Pancreas (tissue), 10 donors: ENCODE results near the gene CD247. TPM values are rescaled to one million over a fixed set of nuclear protein-coding genes. Genes with fewer than 3 reads are reported as not detected.

Source experiments
- ATAC-seq, 4 donors: fragments of 200-7000 bp; cut with Tn5 transposase; one replicate each; pipeline versions ENCODE4 v1.8.0 to v1.9.1; 2020; ENCODE audit warnings: mild to moderate bottlenecking in 4 of 4, moderate library complexity in 4 of 4
- DNase-seq, 6 donors: peaks; one replicate each; pipeline ENCODE4 v3.0.0-alpha.2; 2020
- FAIRE-seq: peaks from 2 replicates; lab custom pipeline; 2012; peaks lifted over from hg19 to GRCh38; lab: Jason Lieb, UNC
- H3K27ac ChIP-seq, 4 donors: fragments of 200-600 bp; sonication (generic); 1 replicate in 3 of 4; 2 replicates in 1 of 4; pipeline versions ENCODE4 v1.5.0 to v1.8.0; 2020
- H3K27me3 ChIP-seq, 4 donors: fragments of 200-600 bp; one replicate each; pipeline ENCODE4 v1.8.0; 2021
- H3K36me3 ChIP-seq, 3 donors: fragments of 200-600 bp; sonication (generic) in 1 of 3; one replicate each; pipeline versions ENCODE4 v1.5.0 to v1.8.0; 2020 to 2021
- H3K4me1 ChIP-seq, 3 donors: fragments of 200-600 bp; one replicate each; pipeline ENCODE4 v1.8.0; 2021
- H3K4me3 ChIP-seq, 4 donors: fragments of 200-600 bp; sonication (generic) in 2 of 4; one replicate each; pipeline versions ENCODE4 v1.5.0 to v1.8.0; 2020 to 2021
- H3K9me3 ChIP-seq, 4 donors: fragments of 200-600 bp; one replicate each; pipeline ENCODE4 v1.8.0; 2021
- CTCF ChIP-seq, 4 donors: fragments of 200-600 bp; sonication (generic) in 3 of 4; IDR thresholded peaks; one replicate each; pipeline versions ENCODE4 v1.5.0 to v1.8.0; 2021; ENCODE audit warnings: antibody characterized with exemption in 4 of 4
- WGBS, 2 donors: extraction: QIAGEN DNeasy Blood & Tissue Kit; methylation state at CpG; one replicate each; pipeline ENCODE4 v1.1.7; 2013; 5-methylcytosine and 5-hydroxymethylcytosine counted together
- intact Hi-C, 3 donors: fragments of 100-400 bp; cut with DNase I; formaldehyde crosslinking; loops; one replicate each; pipeline versions ENCODE4 v1.11.1 to v1.14.2; 2022
- polyA plus RNA-seq, 2 donors: library from polyadenylated mRNA; stranded (reverse); fragments of 200-250 nt; gene quantifications; one replicate each; pipeline ENCODE4 v1.2.3, GENCODE V29; 2013
- total RNA-seq, 6 donors: library from RNA; stranded (reverse); fragmentation: NEBNext Ultra II Directional in 4 of 6; extraction: Animal tissue kit (Norgen Biotek cat#: 25700) in 4 of 6; gene quantifications; one replicate each; pipeline versions ENCODE4 v1.2.1 to v1.2.4, GENCODE V29; 2021 to 2023
- donor health status: healthy with polysubstance abuse.
- donor health status: DM: no; HTN: no; CAD: no; lungs with moderate emphysema.
- donor health status: DM: no; HTN: no; CAD: no.
- donor health status: control.
- donor health status: control.
- donor health status: Bipolar disorder and iron deficiency.
- donor health status: DM: yes; HTN: yes; CAD: no.
- donor health status: DM: no; HTN: no; CAD: no.
- donor health status: DM: no; HTN: no; CAD: no.
- donor health status: DM: yes; HTN: yes; CAD: no.

Gene CD247
- total and polyA plus RNA-seq, 8 donors = 0.14 to 0.95 (median 0.56) TPM; not detected in 1

GRCh38 chr1:167541003-167541402 is 22.7 kb upstream of the CD247 start:
- no peaks in the 10 kb centered on the region for H3K9me3 ChIP-seq
- ATAC-seq = no peak
- no peaks in the 10 kb centered on the region for H3K4me1 ChIP-seq
- intact Hi-C loops = no loop called here
- peaks cover 0 to 19% (median 0%) of the 10 kb centered on the region in 3 donors for H3K36me3 ChIP-seq
- no peak for TF ChIP-seq CTCF (IDR thresholded peaks at IDR 0.05)
- no peaks in the 10 kb centered on the region for H3K27me3 ChIP-seq
- no peak overlapping the region for H3K27ac ChIP-seq
- peak; percentile 5 for FAIRE-seq
- no peak overlapping the region for H3K4me3 ChIP-seq
- no peak for DNase-seq

GRCh38 chr1:167538657-167539056 is 20.3 kb upstream of the CD247 start:
- H3K36me3 ChIP-seq = peaks cover 0 to under 1% (median 0%) of the 10 kb centered on the region in 3 donors
- ATAC-seq (no peak), DNase-seq (no peak), FAIRE-seq (no peak)
- H3K4me3 ChIP-seq = no peak overlapping the region
- TF ChIP-seq CTCF (IDR thresholded peaks at IDR 0.05) = no peak
- 53 to 63% methylated on average over 5 of the region's 5 CpGs for WGBS, 2 donors
- H3K27ac ChIP-seq = no peak overlapping the region
- no peaks in the 10 kb centered on the region for H3K4me1 ChIP-seq
- intact Hi-C loops = loop anchor here in 1 of 3 donors (10.0 kb wide), 1 partner anchor 474 kb away; no protein-coding TSS in a partner anchor
- no peaks in the 10 kb centered on the region for H3K9me3 ChIP-seq
- no peaks in the 10 kb centered on the region for H3K27me3 ChIP-seq

GRCh38 chr1:167533851-167534300 is 15.5 kb upstream of the CD247 start:
- FAIRE-seq (no peak), ATAC-seq (peak; percentile 85 to 97 (median 94)), DNase-seq (peak in 5 of 6 donors; percentile 37 to 78 (median 64))
- Histone ChIP-seq H3K27ac (no peak overlapping the region), H3K27me3 (no peaks in the 10 kb centered on the region), H3K36me3 (no peaks in the 10 kb centered on the region), H3K4me1 (no peaks in the 10 kb centered on the region), H3K9me3 (no peaks in the 10 kb centered on the region), H3K4me3 (no peak overlapping the region)
- WGBS, 2 donors = 4% methylated on average over 8 of the region's 8 CpGs
- peak; percentile 81 to 93 (median 84) for TF ChIP-seq CTCF (IDR thresholded peaks at IDR 0.05)
- intact Hi-C loops = loop anchor here in 1 of 3 donors (10.0 kb wide), 1 partner anchor 469 kb away; no protein-coding TSS in a partner anchor

GRCh38 chr1:167532964-167533824 is 14.9 kb upstream of the CD247 start:
- FAIRE-seq (no peak), DNase-seq (no peak), ATAC-seq (peak in 2 of 4 donors; percentile 10)
- no peaks in the 10 kb centered on the region for H3K9me3 ChIP-seq
- H3K4me1 ChIP-seq = peaks cover 0 to 3% (median 0%) of the 10 kb centered on the region in 3 donors
- intact Hi-C loops = loop anchor here in 1 of 3 donors (10.0 kb wide), 1 partner anchor 468 kb away; no protein-coding TSS in a partner anchor
- no peak overlapping the region for H3K27ac ChIP-seq
- TF ChIP-seq CTCF (IDR thresholded peaks at IDR 0.05) = no peak
- H3K36me3 ChIP-seq = no peaks in the 10 kb centered on the region
- H3K4me3 ChIP-seq = no peak overlapping the region
- WGBS, 2 donors = 75 to 79% methylated on average over 6 of the region's 6 CpGs
- no peaks in the 10 kb centered on the region for H3K27me3 ChIP-seq
